ENCODE results near the gene VGLL4. TPM values are rescaled to one million over a fixed set of nuclear protein-coding genes. Genes with fewer than 3 reads are reported as not detected.
"Not testable (repeated sequence)": the region's sequence is repeated elsewhere in the genome, so short reads cannot be mapped to it uniquely, and the experiment has no call there.

The VGLL4 gene, protein sequence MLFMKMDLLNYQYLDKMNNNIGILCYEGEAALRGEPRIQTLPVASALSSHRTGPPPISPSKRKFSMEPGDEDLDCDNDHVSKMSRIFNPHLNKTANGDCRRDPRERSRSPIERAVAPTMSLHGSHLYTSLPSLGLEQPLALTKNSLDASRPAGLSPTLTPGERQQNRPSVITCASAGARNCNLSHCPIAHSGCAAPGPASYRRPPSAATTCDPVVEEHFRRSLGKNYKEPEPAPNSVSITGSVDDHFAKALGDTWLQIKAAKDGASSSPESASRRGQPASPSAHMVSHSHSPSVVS
- 21.6 TPM for polyA plus RNA-seq (2012; ENCODE audit: insufficient read depth, insufficient read length, low read depth)

DNA sequence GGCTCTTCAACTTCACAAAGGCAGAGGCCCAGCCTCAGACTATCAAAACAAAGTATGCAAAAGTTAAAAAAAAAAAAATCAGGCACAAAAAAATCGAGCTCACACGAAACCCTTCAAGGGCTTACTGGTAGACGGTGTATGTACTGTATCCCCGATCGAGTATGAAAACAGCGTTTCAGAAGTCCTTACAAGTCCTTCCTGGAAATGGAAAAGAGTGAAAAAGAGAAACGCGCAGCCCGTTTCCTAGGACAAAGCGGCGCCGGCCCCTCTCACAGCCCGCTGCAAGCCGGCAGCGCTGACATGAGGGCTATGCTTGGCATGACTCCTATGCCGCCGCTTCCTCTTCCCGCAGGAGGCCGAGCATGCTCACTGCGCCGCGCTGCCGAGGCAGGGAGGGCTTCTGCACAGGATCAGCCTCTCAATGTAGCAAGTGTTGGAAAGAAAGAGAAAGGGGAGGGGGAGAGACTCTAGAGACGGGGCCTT lies at the start of gene VGLL4:
Gene VGLL4 (minus strand): TSS at position 311 of the 483 bp plus-strand sequence. CDS start 397 bp downstream, outside the sequence.
- H3K27me3 ChIP-seq, result no peaks in the 10 kb centered on the region
- peak; percentile 85 for DNase-seq
- peaks cover 2% of the 10 kb centered on the region for H3K4me1 ChIP-seq
- TF ChIP-seq, protein P1, sequence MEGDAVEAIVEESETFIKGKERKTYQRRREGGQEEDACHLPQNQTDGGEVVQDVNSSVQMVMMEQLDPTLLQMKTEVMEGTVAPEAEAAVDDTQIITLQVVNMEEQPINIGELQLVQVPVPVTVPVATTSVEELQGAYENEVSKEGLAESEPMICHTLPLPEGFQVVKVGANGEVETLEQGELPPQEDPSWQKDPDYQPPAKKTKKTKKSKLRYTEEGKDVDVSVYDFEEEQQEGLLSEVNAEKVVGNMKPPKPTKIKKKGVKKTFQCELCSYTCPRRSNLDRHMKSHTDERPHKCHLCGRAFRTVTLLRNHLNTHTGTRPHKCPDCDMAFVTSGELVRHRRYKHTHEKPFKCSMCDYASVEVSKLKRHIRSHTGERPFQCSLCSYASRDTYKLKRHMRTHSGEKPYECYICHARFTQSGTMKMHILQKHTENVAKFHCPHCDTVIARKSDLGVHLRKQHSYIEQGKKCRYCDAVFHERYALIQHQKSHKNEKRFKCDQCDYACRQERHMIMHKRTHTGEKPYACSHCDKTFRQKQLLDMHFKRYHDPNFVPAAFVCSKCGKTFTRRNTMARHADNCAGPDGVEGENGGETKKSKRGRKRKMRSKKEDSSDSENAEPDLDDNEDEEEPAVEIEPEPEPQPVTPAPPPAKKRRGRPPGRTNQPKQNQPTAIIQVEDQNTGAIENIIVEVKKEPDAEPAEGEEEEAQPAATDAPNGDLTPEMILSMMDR (IDR thresholded peaks at IDR 0.05; ENCODE audit: low read depth, low read length), result no peak
- H3K4me3 ChIP-seq (ENCODE audit: low read depth, low read length), result peak within 1 kb of the TSS; percentile 85
- no peaks in the 10 kb centered on the region for H3K9me3 ChIP-seq
- no peaks in the 10 kb centered on the region for H3K36me3 ChIP-seq

DNA sequence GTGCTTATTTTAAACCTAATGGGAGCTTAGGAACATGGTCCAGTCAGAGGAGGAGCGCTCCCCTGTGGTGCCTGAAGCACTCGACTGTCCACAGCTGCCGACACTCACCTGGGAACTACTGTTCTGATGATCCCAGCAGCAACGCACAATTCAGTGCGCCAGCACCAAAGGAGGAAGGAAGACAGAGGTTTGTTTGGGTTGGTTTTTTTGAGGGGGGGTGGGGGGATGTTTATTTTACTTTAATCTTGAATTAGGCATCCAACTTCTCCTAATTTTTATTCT lies 48.8 kb upstream of the VGLL4 start:
- Histone ChIP-seq H3K4me1 (no peaks in the 10 kb centered on the region), H3K27me3 (no peaks in the 10 kb centered on the region), H3K36me3 (no peaks in the 10 kb centered on the region), H3K9me3 (no peaks in the 10 kb centered on the region), H3K4me3 (ENCODE audit: low read depth, low read length) (no peak overlapping the region)
- TF ChIP-seq, protein P1 (IDR thresholded peaks at IDR 0.05; ENCODE audit: low read depth, low read length), result no peak
- no peak for DNase-seq

DNA sequence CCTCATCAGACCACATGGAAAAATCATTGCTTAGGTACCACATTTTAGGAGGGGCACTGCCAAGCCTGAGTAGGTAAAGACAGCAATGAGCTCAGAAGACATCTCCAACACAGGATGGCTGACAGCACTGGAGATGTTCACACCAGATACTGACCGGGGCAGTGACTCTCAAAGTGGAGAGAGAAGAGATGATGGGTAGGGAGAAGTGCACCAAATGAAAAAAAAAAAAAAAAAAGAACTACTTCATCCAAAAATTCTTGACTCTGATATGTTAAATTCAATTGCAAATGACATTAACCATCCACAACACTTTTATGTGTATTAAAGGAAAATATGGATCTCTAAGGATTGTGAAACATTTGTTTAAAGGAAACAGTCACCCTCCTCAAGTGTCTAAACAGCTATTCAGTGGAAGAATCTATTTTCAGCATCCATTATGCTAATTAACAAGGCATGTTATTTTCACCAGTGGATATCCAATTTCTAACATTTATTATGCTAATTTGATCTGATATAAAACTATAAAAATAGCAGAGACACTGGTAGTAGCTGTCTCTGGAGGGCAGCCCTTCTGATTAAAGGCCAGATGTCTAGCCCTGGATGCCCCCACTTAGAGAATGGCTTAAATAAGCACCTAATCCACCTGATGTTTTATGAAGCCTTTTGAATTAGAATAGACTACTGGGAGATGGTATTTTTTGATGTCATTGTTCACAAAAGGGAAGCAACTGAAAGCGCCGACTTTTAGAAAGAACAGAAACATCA lies 48.2 kb upstream of the VGLL4 start:
- Histone ChIP-seq H3K36me3 (no peaks in the 10 kb centered on the region), H3K4me1 (no peaks in the 10 kb centered on the region), H3K27me3 (no peaks in the 10 kb centered on the region), H3K9me3 (no peaks in the 10 kb centered on the region), H3K4me3 (ENCODE audit: low read depth, low read length) (no peak overlapping the region)
- TF ChIP-seq, protein P1 (IDR thresholded peaks at IDR 0.05; ENCODE audit: low read depth, low read length), result no peak
- no peak for DNase-seq

DNA sequence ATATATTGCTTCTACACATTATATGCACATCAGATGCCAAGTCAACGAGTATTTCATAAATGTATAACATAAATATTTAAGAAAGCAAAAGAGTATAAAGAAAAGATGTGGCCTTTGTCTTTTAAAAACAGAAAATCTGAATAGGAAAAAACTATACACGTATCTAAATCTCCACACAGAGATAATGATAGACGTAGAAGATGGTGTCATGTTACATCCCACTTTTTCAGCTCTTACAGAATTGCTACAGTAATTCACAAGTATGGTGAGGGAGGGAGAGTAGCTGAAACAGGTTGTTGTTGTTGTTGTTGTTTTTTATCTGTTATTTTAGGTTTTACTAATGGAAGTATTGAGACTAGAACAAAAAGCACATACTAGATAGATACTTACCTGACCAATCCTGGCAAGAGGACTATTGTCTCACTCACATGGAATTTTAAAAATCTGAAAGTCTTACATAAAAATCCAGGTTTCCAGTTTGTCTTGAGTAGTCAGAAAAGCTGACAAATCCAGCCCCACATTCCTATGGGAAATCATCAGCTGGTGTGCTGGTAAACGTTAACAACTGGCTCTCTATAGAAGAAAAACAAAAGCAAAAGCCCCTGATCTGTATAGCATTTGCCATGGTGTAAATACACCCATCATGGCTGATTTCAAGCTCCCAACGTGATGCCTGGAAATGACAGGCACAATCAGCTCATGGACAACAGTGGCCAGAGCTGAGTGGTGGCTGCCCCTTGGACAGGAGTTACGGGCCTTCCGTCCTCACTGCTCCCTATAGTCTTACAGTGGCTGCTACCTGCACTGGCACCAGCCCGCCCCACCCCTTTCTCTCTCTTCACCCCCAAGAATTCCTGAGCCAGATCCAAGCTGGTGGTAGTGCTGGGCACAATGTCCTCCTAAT lies 47.4 kb upstream of the VGLL4 start:
- H3K4me1 ChIP-seq, result no peaks in the 10 kb centered on the region
- no peak for DNase-seq
- TF ChIP-seq, protein P1 (IDR thresholded peaks at IDR 0.05; ENCODE audit: low read depth, low read length), result no peak
- no peaks in the 10 kb centered on the region for H3K36me3 ChIP-seq
- H3K4me3 ChIP-seq (ENCODE audit: low read depth, low read length), result no peak overlapping the region
- no peaks in the 10 kb centered on the region for H3K9me3 ChIP-seq
- H3K27me3 ChIP-seq, result no peaks in the 10 kb centered on the region

DNA sequence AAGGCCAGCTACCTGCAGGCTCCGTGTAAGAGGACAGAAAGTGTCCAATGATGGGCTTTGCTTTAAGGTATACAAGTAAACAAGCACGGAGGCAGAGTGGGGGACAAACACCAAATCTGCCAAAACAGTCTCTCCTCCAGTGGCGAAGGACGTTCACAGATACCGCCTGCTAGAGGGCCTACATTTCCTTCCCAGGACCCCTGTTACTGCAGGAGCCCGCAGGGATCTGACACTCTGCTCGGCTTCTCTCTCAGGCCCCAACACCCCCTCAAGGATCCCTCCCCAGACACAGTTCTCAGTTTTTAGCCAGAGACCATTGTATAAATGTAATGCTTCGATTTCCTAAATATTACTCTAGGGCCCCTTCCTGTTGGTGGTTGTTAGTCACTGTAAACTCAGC lies 46.0 kb upstream of the VGLL4 start:
- no peaks in the 10 kb centered on the region for H3K4me1 ChIP-seq
- TF ChIP-seq, protein P1 (IDR thresholded peaks at IDR 0.05; ENCODE audit: low read depth, low read length), result no peak
- H3K4me3 ChIP-seq (ENCODE audit: low read depth, low read length), result no peak overlapping the region
- H3K27me3 ChIP-seq, result no peaks in the 10 kb centered on the region
- no peaks in the 10 kb centered on the region for H3K9me3 ChIP-seq
- no peaks in the 10 kb centered on the region for H3K36me3 ChIP-seq
- DNase-seq, result no peak

DNA sequence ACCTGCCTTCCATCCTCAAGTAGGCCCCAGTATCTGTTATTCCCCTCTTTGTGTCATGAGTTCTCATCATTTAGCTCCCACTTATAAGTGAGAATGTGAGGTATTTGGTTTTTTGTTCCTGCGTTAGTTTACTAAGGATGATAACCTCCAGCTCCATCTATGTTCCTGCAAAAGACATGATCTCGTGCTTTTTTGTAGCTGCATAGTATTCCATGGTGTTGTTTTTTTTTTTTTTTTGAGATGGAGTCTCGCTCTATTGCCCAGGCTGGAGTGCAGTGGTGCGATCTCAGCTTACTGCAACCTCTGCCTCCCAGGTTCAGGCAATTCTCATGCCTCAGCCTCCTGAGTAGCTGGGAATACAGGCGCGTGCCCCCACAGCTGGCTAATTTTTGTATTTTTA lies 41.3 kb upstream of the VGLL4 start:
- not testable (repeated sequence) for H3K4me3 ChIP-seq (ENCODE audit: low read depth, low read length); H3K4me1 ChIP-seq; DNase-seq; H3K36me3 ChIP-seq; H3K27me3 ChIP-seq; H3K9me3 ChIP-seq

Measured in BE2C (cell line).